Measurements from ENCODE around the gene KCNJ10. TPM values are rescaled to one million over a fixed set of nuclear protein-coding genes. Genes with fewer than 3 reads are reported as not detected.
"Not testable (repeated sequence)": the region's sequence is repeated elsewhere in the genome, so short reads cannot be mapped to it uniquely, and the experiment has no call there.

KCNJ10 gene
- 0.73 TPM for polyA plus RNA-seq (2012; ENCODE audit: insufficient read depth, insufficient read length)

DNA sequence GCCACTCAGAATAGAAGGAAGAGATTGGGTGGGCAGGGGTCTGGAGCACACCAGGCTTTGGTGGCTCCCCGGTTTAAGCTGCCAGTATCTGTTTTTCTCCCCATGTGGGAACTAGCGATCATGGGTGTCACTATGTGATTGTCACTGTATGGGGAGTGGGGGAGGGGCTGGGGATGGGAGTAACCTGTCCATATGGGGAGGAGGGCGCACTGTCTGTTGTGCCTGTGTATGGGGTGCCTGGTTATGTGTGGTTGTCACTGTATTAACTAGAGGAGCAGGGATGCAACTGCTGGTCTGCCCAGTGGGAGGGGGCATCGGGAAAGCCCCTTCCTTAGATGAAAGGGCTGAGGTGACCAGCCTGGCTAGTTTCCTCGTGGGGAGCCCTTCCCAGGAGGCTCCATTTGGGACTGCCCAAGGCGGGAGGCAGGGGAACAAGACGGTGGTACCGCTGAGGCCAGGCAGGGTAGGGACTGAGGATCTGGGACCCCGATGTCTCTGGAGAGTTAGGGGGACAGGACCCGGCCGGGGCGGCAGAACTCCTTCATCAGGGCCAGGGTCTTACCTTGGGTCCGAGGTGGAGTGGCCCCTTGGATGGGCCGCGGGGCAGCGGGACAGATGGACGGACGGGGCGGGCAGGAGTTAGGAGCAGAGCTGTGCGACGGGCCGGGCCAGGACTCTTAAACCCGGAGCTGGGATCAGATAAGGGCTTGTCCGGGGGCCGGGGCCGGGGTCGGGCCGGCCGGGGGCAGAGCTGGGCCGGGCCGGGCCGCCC is at the start of gene KCNJ10:
Gene KCNJ10, minus strand, starts transcription at position 701 of the 772 bp plus-strand sequence. CDS start 27,628 bp downstream, outside the sequence.
- DNase-seq (ENCODE audit: low read depth, low spot score), result no peak
- peak within 1 kb of the TSS; percentile 77 for H3K4me3 ChIP-seq (ENCODE audit: low read length)

DNA sequence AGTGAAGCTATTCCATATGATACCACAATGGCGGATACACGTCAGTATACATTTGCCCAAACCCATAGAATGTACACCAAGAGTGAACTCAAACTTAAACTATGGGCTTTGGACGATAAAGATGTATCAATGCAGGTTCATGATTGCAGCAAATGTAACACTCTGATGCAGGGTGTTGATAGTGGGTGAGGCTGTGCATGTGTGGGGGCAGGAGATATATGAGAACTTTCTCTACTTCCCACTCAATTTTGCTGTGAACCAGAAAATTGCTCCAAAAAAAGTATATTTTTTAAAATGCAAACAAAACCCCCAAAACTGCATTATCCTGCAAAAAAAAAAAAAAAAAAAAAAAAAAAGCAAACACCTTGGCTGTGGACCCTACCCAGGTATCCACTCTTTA is 49.0 kb upstream of the KCNJ10 start:
- no peak overlapping the region for H3K4me3 ChIP-seq (ENCODE audit: low read length)
- DNase-seq (ENCODE audit: low read depth, low spot score), result no peak

DNA sequence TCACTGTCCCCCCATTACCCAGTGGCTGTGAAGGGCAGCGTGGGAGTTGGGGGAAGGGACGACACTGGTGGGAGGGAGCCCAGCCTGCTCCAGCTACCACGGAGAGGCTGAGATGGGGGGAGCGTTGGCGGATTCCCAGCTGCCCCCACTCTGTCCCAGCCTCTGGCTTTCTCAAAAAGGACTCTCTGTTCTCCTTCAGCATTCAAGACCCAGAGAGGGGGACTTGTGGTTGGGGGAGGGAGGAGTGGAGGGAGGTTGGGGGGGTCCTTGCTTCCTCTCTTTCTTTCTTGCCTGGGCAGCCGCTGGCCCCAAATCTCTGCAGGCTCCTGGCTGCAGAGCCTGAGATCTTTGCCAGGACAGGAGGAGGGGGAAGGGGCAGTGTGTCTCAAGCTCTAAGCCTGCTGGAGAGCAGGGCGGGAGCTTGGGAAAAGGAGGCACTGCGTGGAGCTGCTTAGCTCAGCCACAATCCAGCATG is 47.8 kb upstream of the KCNJ10 start:
- no peak for DNase-seq (ENCODE audit: low read depth, low spot score)
- H3K4me3 ChIP-seq (ENCODE audit: low read length), result no peak overlapping the region

DNA sequence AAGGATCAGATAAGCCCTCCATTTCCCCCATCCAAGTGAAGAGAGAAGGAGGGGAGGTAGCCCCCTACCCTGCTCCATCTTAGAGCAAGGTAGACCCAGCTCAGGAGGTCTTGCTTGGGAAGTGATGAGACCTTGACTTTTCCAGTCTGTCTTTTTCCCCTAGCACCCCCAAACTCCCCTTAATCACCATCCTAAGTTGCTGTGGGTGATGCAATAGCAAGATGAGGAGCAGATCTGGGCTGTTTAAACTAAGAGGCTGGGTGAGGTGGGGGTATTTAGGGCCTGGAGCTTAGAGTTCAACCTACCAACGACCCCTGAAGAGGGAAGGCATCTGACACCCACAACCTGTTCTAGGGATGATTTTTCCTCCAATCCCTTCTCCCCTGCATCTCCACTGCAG is 47.3 kb upstream of the KCNJ10 start:
- DNase-seq (ENCODE audit: low read depth, low spot score), result no peak
- no peak overlapping the region for H3K4me3 ChIP-seq (ENCODE audit: low read length)

- H3K4me3 ChIP-seq (ENCODE audit: low read length), result no peak overlapping the region
- DNase-seq (ENCODE audit: low read depth, low spot score), result no peak
Measured at GRCh38 chr1:160116283-160117147, 46.6 kb upstream of the KCNJ10 start.

GRCh38 chr1:160115545-160116282 is 45.8 kb upstream of the KCNJ10 start, which contains the start of gene ATP1A2:
ATP1A2 (plus strand) TSS chr1:160115759; CDS start chr1:160115862, 103 bp downstream.
- no peak within 1 kb of the TSS for H3K4me3 ChIP-seq (ENCODE audit: low read length)
- DNase-seq (ENCODE audit: low read depth, low spot score), result no peak

DNA sequence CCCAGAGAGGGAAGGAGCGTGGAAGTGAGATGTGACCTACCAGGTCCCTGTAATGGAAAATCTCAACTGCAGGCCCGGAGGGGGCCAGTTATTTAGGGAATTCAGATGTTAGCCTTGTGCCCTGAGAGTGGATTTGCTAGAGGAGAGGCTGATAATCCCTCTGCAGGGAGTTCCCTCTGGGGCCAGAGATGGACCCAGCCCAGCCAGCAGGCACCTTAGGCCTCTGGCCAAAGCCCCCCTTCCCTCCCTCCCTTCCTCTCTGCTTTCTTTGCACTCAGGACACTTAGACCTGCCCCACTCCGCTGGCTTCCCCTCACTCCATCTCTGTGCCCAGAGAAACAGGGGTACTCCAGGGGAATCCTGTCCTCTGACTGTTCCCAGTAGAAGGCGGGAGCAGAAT is 44.1 kb upstream of the KCNJ10 start:
- no peak overlapping the region for H3K4me3 ChIP-seq (ENCODE audit: low read length)
- DNase-seq (ENCODE audit: low read depth, low spot score), result no peak

DNA sequence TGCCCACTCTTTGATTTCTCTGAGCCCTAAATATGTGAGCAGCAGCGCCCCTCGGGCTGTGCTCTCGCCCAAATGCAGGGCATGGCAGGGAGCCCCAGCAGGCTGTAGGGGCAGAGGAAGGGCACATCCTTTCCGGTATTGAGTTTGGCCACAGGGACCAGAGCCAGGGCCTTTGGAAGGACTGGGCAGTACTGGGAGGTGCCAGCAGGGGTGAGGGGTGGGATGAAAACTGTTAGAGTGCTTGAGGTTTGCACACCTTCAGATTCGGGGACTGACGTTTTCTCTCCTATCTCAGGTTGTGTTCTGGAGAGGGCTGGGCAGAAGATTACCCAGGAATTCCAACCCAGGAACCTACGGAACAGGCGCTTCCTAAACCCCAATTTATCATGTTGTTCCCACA is 43.4 kb upstream of the KCNJ10 start:
- H3K4me3 ChIP-seq (ENCODE audit: low read length), result no peak overlapping the region
- DNase-seq (ENCODE audit: low read depth, low spot score), result no peak

- DNase-seq (ENCODE audit: low read depth, low spot score), result no peak
- no peak overlapping the region for H3K4me3 ChIP-seq (ENCODE audit: low read length)
Measured at GRCh38 chr1:160112357-160112756, 42.4 kb upstream of the KCNJ10 start.

- not testable (repeated sequence) for DNase-seq (ENCODE audit: low read depth, low spot score); H3K4me3 ChIP-seq (ENCODE audit: low read length)
Measured at GRCh38 chr1:160111462-160111861, 41.5 kb upstream of the KCNJ10 start.

- H3K4me3 ChIP-seq (ENCODE audit: low read length), result no peak overlapping the region
- no peak for DNase-seq (ENCODE audit: low read depth, low spot score)
Measured at GRCh38 chr1:160109686-160110085, 39.7 kb upstream of the KCNJ10 start.

DNA sequence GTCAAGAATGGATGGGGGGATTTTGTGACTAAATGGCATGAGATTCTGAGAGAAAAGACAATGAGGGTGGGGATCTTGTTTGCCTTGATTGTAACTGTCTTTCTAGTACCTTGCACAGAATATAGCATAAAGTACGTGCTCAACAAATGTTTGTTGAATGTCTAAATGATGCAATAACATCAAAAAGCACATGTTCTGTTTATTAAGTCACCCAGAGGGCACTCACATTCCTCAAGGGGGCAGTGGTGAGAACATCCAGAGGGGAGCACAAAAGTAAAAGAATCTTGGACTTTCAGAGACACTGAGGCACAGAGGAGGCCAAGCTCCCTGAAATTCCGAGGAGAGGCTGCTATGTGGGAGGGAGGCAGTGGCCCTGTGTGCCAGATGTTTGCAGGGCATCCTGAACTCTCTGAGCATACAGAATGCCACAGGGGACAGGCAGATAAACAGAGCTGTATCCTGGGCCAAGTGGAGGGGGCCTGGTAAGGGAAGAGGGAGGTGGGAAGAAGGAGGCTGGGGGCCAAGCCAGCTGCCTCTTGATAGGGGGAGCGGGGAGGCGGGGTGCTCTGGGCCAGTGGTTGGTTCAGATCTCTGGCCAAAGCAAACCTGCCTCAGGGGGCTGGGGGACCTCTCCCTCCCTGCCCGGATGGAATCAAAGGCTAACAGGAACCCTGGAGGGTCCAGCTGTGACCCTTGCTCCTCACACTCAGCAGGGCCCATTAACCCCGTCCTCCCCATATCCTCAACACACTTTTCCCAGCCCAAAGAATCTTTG is 39.1 kb upstream of the KCNJ10 start:
- H3K4me3 ChIP-seq (ENCODE audit: low read length), result no peak overlapping the region
- peak; percentile 45 for DNase-seq (ENCODE audit: low read depth, low spot score)

DNA sequence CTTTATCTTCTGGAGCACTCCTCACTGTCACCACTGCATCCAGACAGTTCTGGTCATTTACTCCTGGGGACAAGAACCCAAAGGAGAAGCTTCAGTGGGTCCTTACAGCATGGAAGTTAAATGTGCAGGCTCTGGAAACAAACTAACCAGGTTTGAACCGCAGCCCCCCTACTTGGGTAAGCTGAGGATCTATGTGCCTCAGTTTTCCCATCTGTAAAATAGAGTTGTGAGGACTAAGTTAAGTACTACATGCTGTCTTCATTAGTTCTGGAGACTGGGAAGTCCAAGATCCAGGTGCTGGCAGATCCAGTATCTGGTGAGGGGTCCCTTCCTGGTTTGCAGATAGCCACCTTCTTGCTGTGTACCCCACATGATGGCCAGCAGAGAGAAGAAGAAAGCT is 37.6 kb upstream of the KCNJ10 start:
- no peak overlapping the region for H3K4me3 ChIP-seq (ENCODE audit: low read length)
- DNase-seq (ENCODE audit: low read depth, low spot score), result no peak

GRCh38 chr1:160105155-160105554 is 35.2 kb upstream of the KCNJ10 start:
- no peak for DNase-seq (ENCODE audit: low read depth, low spot score)
- H3K4me3 ChIP-seq (ENCODE audit: low read length), result no peak overlapping the region

DNA sequence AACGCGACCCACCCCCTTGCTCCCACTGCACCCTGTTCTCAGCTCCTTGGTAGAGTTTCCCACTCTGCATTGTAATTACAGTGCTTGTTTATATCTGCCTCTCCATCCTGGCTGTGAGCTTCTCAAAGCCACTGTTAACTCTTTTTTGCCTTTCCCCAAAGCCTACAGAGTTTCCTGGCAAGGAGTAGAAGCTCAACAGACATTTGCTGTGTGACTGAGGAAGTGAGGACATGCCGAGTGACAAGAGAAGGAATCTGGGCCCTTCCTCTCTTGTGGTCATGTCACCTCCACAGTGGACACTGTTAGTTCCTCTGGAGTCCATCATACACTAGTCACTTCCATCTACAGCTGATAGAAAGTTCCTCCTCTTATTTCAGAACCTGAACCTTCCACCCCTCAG is 34.5 kb upstream of the KCNJ10 start:
- DNase-seq (ENCODE audit: low read depth, low spot score), result no peak
- H3K4me3 ChIP-seq (ENCODE audit: low read length), result no peak overlapping the region

GRCh38 chr1:160103658-160104408 is 33.9 kb upstream of the KCNJ10 start:
- DNase-seq (ENCODE audit: low read depth, low spot score), result no peak
- no peak overlapping the region for H3K4me3 ChIP-seq (ENCODE audit: low read length)

GRCh38 chr1:160101717-160102522 is 32.0 kb upstream of the KCNJ10 start:
- DNase-seq (ENCODE audit: low read depth, low spot score), result no peak
- H3K4me3 ChIP-seq (ENCODE audit: low read length), result no peak overlapping the region

Measured in Jurkat, Clone E6-1 (cell line).